ENCODE measurements around the gene LYAR.

LYAR gene, protein sequence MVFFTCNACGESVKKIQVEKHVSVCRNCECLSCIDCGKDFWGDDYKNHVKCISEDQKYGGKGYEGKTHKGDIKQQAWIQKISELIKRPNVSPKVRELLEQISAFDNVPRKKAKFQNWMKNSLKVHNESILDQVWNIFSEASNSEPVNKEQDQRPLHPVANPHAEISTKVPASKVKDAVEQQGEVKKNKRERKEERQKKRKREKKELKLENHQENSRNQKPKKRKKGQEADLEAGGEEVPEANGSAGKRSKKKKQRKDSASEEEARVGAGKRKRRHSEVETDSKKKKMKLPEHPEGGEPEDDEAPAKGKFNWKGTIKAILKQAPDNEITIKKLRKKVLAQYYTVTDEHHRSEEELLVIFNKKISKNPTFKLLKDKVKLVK

GRCh38 chr4:4289941-4290850, at the start of gene LYAR, which contains the start of gene ZBTB49:
Gene LYAR, minus strand, starts transcription at chr4:4290154. Its CDS starts 6,412 bp downstream, at chr4:4283742.
Gene ZBTB49, plus strand, starts transcription at chr4:4290251. Its CDS starts 9,695 bp downstream, at chr4:4299946.
- DNase-seq (ENCODE audit: low read depth in 2 of 2), result peak; percentile 96 to 97

- no peak for DNase-seq (ENCODE audit: low read depth in 2 of 2)
Measured at GRCh38 chr4:4339504-4340085, 49.6 kb upstream of the LYAR start.

- no peak for DNase-seq (ENCODE audit: low read depth in 2 of 2)
Measured at GRCh38 chr4:4338210-4339001, 48.5 kb upstream of the LYAR start.

GRCh38 chr4:4334798-4335520, 45.0 kb upstream of the LYAR start:
- peak; percentile 48 to 59 for DNase-seq (ENCODE audit: low read depth in 2 of 2)

DNA sequence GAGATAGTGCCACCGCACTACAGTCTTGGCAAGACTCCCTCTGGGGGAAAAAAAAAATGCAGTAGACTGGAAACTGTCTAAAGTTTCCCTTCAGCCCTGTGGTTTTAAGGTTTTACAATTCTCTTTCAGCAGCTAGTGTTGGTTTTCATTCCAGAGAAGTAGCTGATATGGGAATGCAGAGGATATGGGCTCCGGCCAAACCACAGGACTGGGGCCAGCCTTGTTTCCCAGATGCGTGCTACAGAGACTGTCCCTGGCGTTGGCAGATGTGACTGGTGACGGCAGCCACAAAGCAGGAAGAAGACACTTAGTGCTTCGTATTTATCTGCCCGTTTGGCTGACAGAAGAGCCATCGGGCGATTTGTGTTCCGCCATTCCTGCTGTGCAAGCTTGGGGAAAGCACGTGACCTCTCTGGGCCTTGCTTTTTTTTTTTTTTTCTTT, 43.3 kb upstream of the LYAR start:
- DNase-seq (ENCODE audit: low read depth in 2 of 2), result no peak

DNA sequence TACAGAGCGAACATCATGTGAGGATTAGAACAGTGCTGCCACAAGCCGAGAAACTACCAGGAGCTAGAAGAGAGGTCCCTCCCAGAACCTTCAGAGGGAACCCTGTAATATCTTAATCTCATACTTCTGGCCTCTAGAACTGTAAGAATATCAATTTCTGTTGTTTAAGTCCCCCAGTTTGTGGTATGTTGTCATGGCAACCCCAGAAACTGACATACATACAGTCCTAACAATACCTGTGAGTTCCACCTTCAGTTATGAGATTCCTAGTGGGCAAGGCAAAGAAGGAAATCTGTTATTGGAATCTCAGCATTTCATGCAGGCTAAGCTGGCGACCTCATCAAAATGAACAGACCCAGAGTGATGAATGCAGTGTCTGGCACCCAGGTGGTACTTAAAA, 42.6 kb upstream of the LYAR start:
- no peak for DNase-seq (ENCODE audit: low read depth in 2 of 2)

DNA sequence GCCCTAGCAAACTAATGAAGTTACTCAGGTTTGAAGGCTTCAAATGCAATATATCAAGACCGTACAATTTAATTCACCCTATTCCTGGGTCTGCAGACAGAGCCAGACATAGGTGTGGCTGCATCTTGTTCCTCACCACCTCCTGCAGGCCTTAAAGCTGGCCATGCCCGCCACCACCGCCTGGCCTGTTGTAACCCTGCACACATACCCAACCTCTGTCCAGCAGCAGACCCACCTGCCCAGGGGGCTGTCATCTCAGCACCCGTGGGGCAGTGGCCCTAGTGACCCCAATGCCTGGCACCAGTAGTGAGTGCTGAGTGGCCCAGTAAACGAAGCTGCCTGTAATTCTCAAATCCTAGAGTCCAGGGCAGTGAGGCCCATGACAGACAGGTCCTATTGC, 40.8 kb upstream of the LYAR start:
- no peak for DNase-seq (ENCODE audit: low read depth in 2 of 2)

DNA sequence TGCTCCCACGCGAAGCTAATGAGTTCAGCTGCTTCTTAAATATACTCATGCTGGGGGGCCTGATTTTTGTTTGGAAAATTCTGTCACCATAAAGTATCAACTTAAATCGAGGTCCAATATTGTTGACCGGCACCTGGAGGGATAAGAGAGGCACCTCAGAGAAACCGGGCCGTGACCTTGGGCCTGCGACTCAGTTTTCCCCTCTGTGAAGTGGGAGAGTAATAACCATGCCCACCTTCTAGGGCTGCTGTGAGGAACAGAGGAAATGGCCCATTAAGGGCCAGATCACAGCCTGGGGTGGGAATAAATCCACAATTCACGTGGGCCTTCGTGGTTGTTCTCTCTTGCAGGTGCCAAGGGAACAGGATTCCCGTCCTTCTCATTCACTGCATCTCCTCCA, 39.5 kb upstream of the LYAR start:
- no peak for DNase-seq (ENCODE audit: low read depth in 2 of 2)

DNA sequence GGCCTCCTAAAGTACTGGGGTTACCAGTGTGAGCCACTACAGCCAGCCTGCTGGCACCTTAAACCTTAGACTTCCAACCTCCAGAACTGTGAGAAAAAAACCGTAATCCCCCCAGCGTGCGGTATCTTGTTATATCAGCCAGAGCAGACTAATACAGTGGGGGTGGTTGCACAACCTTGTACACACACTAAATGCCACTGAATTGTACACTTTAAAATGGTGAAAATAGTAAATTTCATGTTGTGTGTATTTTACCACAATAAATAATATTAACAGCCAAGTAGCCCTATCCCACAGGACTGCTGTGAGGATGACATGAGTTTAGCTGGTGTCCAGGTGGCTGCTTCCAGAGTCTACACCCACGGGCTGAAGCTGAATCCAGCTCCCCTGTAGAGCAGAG, 38.9 kb upstream of the LYAR start:
- DNase-seq (ENCODE audit: low read depth in 2 of 2), result no peak

- no peak for DNase-seq (ENCODE audit: low read depth in 2 of 2)
Measured at GRCh38 chr4:4328206-4328605, 38.3 kb upstream of the LYAR start.

GRCh38 chr4:4327652-4328121, 37.7 kb upstream of the LYAR start:
- no peak for DNase-seq (ENCODE audit: low read depth in 2 of 2)

DNA sequence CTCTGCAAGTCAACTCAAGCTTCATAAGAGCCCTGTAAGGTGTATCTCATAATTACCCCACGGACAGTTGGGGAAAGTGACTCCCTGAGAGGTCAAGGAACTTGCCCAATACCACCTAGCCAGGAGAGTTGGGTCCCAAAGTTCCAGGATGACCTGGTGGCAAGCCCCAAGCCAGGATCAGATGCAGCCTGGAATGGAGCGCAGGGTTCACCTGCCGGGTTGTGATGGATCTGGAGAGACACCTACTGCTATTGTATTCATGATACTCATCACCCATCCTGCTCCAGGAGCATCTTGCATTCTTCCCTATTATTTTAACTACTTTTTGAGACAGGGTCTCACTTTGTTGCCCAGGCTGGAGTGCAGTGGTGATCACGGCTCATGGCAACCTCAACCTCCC, 36.2 kb upstream of the LYAR start:
- no peak for DNase-seq (ENCODE audit: low read depth in 2 of 2)

- no peak for DNase-seq (ENCODE audit: low read depth in 2 of 2)
Measured at GRCh38 chr4:4325321-4325720, 35.4 kb upstream of the LYAR start.

DNA sequence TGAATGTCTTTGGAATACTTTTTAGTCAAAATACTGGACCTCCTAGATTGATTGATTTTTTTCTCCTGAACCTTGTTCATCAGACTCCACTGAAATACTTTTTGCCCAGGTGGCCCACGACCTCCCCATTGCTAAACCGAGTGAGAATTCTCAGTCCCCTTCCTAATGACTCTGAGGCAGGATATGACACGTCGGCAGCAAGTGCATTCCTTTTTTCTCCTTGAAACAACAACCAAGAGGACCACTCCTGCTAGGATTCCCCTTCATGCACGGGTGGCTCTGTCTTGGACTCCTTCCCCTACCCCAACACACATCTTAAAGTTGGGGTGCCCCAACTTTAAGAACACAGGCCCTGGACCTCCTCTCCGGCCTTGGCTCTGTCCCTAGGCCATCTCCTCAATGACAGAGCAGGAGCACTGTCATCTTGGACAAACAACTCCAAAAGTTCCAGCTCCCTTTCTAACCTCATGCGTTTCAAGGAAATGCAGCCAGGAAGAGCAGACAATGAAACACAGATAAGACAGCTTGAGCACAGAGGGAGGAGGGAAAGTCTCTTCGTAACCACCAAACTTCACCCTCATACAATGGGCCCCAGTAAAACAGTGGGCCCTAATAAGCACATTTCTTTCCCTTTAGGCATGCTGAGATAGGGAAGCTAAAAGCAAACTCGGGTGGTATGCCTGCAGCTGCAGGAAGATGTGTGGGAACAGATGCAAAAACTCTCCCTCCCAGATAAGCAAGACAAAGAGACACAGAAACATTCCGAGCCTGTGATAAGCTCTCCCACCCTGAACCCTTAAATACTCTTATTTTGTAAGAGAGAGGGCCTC, 34.0 kb upstream of the LYAR start:
- no peak for DNase-seq (ENCODE audit: low read depth in 2 of 2)

- DNase-seq (ENCODE audit: low read depth in 2 of 2), result no peak
Measured at GRCh38 chr4:4321951-4322688, 32.2 kb upstream of the LYAR start.

DNA sequence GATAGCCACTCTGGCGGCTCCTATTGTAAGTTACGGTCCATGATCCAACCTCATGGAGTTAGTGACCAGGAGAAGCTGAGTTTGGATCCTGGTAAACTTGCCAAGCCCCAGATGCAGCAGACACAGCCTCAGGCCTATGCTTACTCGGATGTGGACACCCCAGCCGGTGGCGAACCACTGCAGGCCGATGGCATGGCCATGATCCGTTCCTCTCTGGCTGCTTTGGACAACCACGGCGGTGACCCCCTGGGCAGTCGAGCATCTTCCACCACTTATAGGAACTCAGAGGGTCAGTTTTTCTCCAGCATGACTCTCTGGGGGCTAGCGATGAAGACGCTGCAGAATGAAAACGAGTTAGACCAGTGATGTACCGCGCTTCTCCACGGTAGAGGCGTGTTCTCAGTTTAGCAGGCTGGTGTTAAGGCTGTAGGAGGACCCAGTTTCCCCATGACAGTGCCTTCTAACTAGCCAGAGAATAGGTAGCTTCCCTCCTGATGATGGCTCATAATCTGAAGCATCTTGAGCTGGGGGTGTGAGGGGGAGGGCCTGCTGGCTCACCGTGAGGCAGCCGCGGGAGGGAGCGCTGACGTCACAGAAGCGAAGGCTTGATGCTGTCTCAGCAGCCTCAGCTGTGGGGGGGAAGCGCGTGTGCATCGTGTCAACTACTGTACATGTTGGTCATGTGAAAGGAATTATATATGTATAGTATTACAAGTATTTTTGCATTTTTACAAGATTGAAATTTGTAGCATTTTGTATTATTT, 31.2 kb upstream of the LYAR start:
- no peak for DNase-seq (ENCODE audit: low read depth in 2 of 2)

DNA sequence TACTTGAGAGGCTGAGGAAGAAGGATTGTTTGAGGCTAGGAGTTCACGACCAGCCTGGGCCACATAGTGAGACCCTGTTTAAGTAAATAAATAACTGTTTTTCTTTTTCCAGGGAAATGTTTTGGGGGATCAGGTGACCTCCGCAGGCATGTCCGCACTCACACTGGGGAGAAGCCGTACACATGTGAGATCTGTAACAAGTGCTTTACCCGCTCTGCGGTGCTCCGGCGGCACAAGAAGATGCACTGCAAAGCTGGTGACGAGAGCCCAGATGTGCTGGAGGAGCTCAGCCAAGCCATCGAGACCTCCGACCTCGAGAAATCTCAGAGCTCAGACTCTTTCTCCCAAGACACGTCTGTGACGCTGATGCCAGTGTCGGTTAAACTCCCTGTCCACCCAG, 30.6 kb upstream of the LYAR start:
- DNase-seq (ENCODE audit: low read depth in 2 of 2), result no peak

DNA sequence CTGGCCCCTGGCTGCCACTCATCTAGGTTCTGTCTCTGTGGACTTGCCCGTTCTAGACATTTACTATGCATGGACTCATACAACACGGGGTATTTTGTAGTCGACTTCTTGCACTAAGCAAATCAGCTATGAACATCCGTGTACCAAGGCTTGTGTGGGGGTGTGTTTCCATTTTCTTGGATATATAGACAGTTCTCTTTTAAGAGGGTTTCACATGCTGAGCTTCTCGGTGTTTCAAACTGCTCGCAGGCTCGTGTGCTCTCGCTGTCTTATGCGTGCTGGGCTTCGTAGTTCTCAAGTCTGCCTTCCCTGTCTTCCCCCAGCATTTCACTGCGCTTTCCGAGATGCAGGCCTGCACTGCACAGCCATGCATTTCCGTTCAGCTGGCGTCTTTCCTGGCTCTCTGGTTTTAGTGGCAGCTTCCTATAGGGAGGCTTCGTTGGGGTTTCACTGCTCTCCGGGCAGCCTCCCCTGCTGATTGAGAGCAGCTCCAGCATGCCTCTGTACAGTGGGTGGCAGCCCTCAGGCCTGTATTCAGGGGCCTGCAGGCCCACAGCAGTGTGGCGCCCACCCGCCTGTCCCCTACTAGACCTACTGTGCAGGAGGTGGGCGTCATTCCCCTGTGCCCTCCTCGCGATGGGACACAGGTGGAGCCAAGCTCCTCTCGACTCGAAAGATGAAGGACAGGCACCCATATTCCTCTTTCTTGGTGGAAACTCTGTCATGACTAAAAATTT, 27.7 kb upstream of the LYAR start:
- DNase-seq (ENCODE audit: low read depth in 2 of 2), result no peak

All from stimulated activated CD8-positive, alpha-beta memory T cell treated with anti-CD3 and anti-CD28 coated beads, Interleukin-7, amount 100 ng/mL, for 1 hour (primary cell).